Ureter (tissue), 1 donor: ENCODE results near the gene ACSF2. TPM values are rescaled to one million over a fixed set of nuclear protein-coding genes. Genes with fewer than 3 reads are reported as not detected.
A peak's percentile ranks its signal among the peaks of the same experiment; 100 is the strongest.

Source experiments
- DNase-seq: peaks from one replicate; pipeline ENCODE4 v3.0.0-alpha.2; 2020; ENCODE audit warnings: low spot score
- total RNA-seq: library from RNA; stranded (reverse); gene quantifications from one replicate; pipeline ENCODE4 v1.2.4, GENCODE V29; 2023
- donor health status: DM: yes; HTN: yes; CAD: no.

The ACSF2 gene
- total RNA-seq, 1 donor from 2014 or later = 172 TPM

- DNase-seq = no peak
These were observed 52.0 kb downstream of the ACSF2 start for GRCh38 chr17:50477976-50478375.

- DNase-seq = peak; percentile 87
These were observed 52.7 kb downstream of the ACSF2 start, which contains the start of gene RSAD1 for GRCh38 chr17:50478391-50479381. TSS of gene RSAD1 (plus strand) at chr17:50478860. CDS start at chr17:50478885, 25 bp downstream.

- DNase-seq = peak; percentile 82
These were observed 53.6 kb downstream of the ACSF2 start for GRCh38 chr17:50479522-50480141.

- DNase-seq = no peak
These were observed 54.2 kb downstream of the ACSF2 start for GRCh38 chr17:50480142-50480764.

GRCh38 chr17:50480854-50481490 lies 55.0 kb downstream of the ACSF2 start:
- DNase-seq = no peak

- DNase-seq = no peak
These were observed 55.6 kb downstream of the ACSF2 start for GRCh38 chr17:50481648-50482047.

- DNase-seq = no peak
These were observed 56.1 kb downstream of the ACSF2 start for GRCh38 chr17:50482110-50482509.

- DNase-seq = peak; percentile 96
These were observed 56.5 kb downstream of the ACSF2 start for GRCh38 chr17:50482516-50482915.

- no peak for DNase-seq
These were observed 57.2 kb downstream of the ACSF2 start for GRCh38 chr17:50483266-50483665.

GRCh38 chr17:50484386-50485155 lies 58.6 kb downstream of the ACSF2 start:
- no peak for DNase-seq

- no peak for DNase-seq
These were observed 61.4 kb downstream of the ACSF2 start for GRCh38 chr17:50487213-50488096.

GRCh38 chr17:50488880-50489279 lies 62.9 kb downstream of the ACSF2 start:
- no peak for DNase-seq

GRCh38 chr17:50491505-50491904 lies 65.5 kb downstream of the ACSF2 start:
- no peak for DNase-seq

GRCh38 chr17:50492214-50492613 lies 66.2 kb downstream of the ACSF2 start:
- no peak for DNase-seq

GRCh38 chr17:50493744-50494143 lies 67.7 kb downstream of the ACSF2 start:
- DNase-seq = no peak

GRCh38 chr17:50495217-50495823 lies 69.3 kb downstream of the ACSF2 start:
- DNase-seq = no peak

GRCh38 chr17:50495918-50496317 lies 69.9 kb downstream of the ACSF2 start:
- no peak for DNase-seq

GRCh38 chr17:50498021-50498874 lies 72.2 kb downstream of the ACSF2 start:
- DNase-seq = no peak

- DNase-seq = no peak
These were observed 73.3 kb downstream of the ACSF2 start for GRCh38 chr17:50499270-50499669.
